H9 (cell line): ENCODE results near the gene SUFU. TPM values are rescaled to one million over a fixed set of nuclear protein-coding genes. Genes with fewer than 3 reads are reported as not detected.
A peak's percentile ranks its signal among the peaks of the same experiment; 100 is the strongest.

Experiments
- DNase-seq: peaks from one replicate; pipeline ENCODE4 v3.0.0-alpha.2; 2017
- H2AFZ ChIP-seq: one replicate; pipeline ENCODE4 v1.6.1; 2013; ENCODE audit warnings: mild to moderate bottlenecking, low read length, control low read depth, moderate library complexity
- H2AK5ac ChIP-seq: 2 replicates; pipeline ENCODE4 v1.6.1; 2013; ENCODE audit warnings: low read length, control low read depth, mixed read lengths; ENCODE audit not compliant: insufficient read length
- H2BK120ac ChIP-seq: one replicate; pipeline ENCODE4 v1.6.1; 2013; ENCODE audit warnings: low read depth, mild to moderate bottlenecking, low read length, control low read depth, inconsistent platforms; ENCODE audit not compliant: poor library complexity, severe bottlenecking
- H2BK12ac ChIP-seq: 2 replicates; pipeline ENCODE4 v1.6.1; 2013; ENCODE audit warnings: low read length, control low read depth, mixed read lengths, low read depth; ENCODE audit not compliant: insufficient read length
- H2BK15ac ChIP-seq: 2 replicates; pipeline ENCODE4 v1.6.1; 2013; ENCODE audit warnings: low read depth, low read length, control low read depth
- H2BK20ac ChIP-seq: one replicate; pipeline ENCODE4 v1.6.1; 2013; ENCODE audit warnings: low read depth, mild to moderate bottlenecking, low read length, control low read depth, inconsistent platforms; ENCODE audit not compliant: poor library complexity, severe bottlenecking
- H2BK5ac ChIP-seq: 2 replicates; pipeline ENCODE4 v1.6.1; 2013; ENCODE audit warnings: low read length, control low read depth, mixed read lengths; ENCODE audit not compliant: insufficient read length
- H3K14ac ChIP-seq: 2 replicates; pipeline ENCODE4 v1.6.1; 2013; ENCODE audit warnings: low read length, control low read depth; ENCODE audit not compliant: insufficient read depth
- H3K18ac ChIP-seq: 2 replicates; pipeline ENCODE4 v1.6.1; 2013; ENCODE audit warnings: low read depth, mild to moderate bottlenecking, mixed read lengths, low read length, control low read depth; ENCODE audit not compliant: insufficient read length
- H3K23ac ChIP-seq: 2 replicates; pipeline ENCODE4 v1.6.1; 2013; ENCODE audit warnings: low read length, control low read depth, mixed read lengths, low read depth; ENCODE audit not compliant: insufficient read length
- H3K23me2 ChIP-seq: 2 replicates; pipeline ENCODE4 v1.6.1; 2013; ENCODE audit warnings: low read depth, mild to moderate bottlenecking, mixed read lengths, low read length, control low read depth; ENCODE audit not compliant: insufficient read length, poor library complexity, severe bottlenecking
- H3K27ac ChIP-seq: 2 replicates; pipeline ENCODE4 v1.5.1; 2013; ENCODE audit warnings: low read length, control low read depth, mixed read lengths, low read depth; ENCODE audit not compliant: insufficient read length
- H3K27me3 ChIP-seq: 2 replicates; pipeline ENCODE4 v1.6.1; 2013; ENCODE audit warnings: low read length, control low read depth, inconsistent platforms; ENCODE audit not compliant: insufficient read depth
- H3K4ac ChIP-seq: 2 replicates; pipeline ENCODE4 v1.6.1; 2013; ENCODE audit warnings: low read depth, mild to moderate bottlenecking, control low read depth, inconsistent platforms, low read length, moderate library complexity
- H3K4me1 ChIP-seq: 2 replicates; pipeline ENCODE4 v1.6.1; 2013; ENCODE audit warnings: low read length, control low read depth, inconsistent platforms; ENCODE audit not compliant: insufficient read depth
- H3K4me2 ChIP-seq: 2 replicates; pipeline ENCODE4 v1.6.1; 2013; ENCODE audit warnings: low read length, control low read depth, mixed read lengths; ENCODE audit not compliant: insufficient read length, insufficient read depth
- H3K56ac ChIP-seq: 2 replicates; pipeline ENCODE4 v1.6.1; 2013; ENCODE audit warnings: low read depth, mild to moderate bottlenecking, mixed read lengths, low read length, control low read depth; ENCODE audit not compliant: insufficient read length
- H3K79me1 ChIP-seq: 2 replicates; pipeline ENCODE4 v1.6.1; 2013; ENCODE audit warnings: low read depth, mild to moderate bottlenecking, moderate library complexity, low read length, control low read depth, inconsistent platforms; ENCODE audit not compliant: insufficient read depth, poor library complexity, severe bottlenecking
- H3K79me2 ChIP-seq: 2 replicates; pipeline ENCODE4 v1.6.1; 2013; ENCODE audit warnings: low read length, control low read depth, inconsistent platforms; ENCODE audit not compliant: insufficient read depth
- H3K9ac ChIP-seq: 2 replicates; pipeline ENCODE4 v1.6.1; 2013; ENCODE audit warnings: low read length, control low read depth, mixed read lengths; ENCODE audit not compliant: insufficient read length; ENCODE audit errors: extremely low read depth
- H3K9me3 ChIP-seq: one replicate; pipeline ENCODE4 v1.6.1; 2013; ENCODE audit warnings: low read depth, low read length, inconsistent platforms; ENCODE audit not compliant: control insufficient read depth
- H3T11ph ChIP-seq: one replicate; pipeline ENCODE4 v1.6.1; 2013; ENCODE audit warnings: mild to moderate bottlenecking, low read length, control low read depth, inconsistent platforms
- H4K20me1 ChIP-seq: one replicate; pipeline ENCODE4 v1.6.1; 2013; ENCODE audit not compliant: control insufficient read depth, insufficient read length, insufficient read depth
- H4K5ac ChIP-seq: 2 replicates; pipeline ENCODE4 v1.6.1; 2013; ENCODE audit warnings: low read depth, mild to moderate bottlenecking, mixed read lengths, low read length, control low read depth; ENCODE audit not compliant: insufficient read length
- H4K8ac ChIP-seq: replicated peaks from 2 replicates; pipeline ENCODE4 v1.6.1; 2013; ENCODE audit warnings: low read length, control low read depth, mixed read lengths, low read depth; ENCODE audit not compliant: insufficient read length
- H4K91ac ChIP-seq: 2 replicates; pipeline ENCODE4 v1.6.1; 2013; ENCODE audit warnings: low read depth, mild to moderate bottlenecking, moderate library complexity, mixed read lengths, low read length, control low read depth; ENCODE audit not compliant: insufficient read length
- H3K27ac Mint-ChIP-seq, 3 experiments: 2 replicates in 2 of 3; 3 replicates in 1 of 3; pipeline ENCODE4 v1.8.0; 2020 to 2021; ENCODE audit warnings: mixed read lengths in 3 of 3, mild to moderate bottlenecking in 1 of 3, moderate library complexity in 1 of 3
- H3K27me3 Mint-ChIP-seq: 2 replicates; pipeline ENCODE4 v1.8.0; 2021; ENCODE audit warnings: low read depth, mild to moderate bottlenecking, moderate library complexity, mixed read lengths
- H3K36me3 Mint-ChIP-seq, 3 experiments: 2 replicates in 2 of 3; 3 replicates in 1 of 3; pipeline ENCODE4 v1.8.0; 2020 to 2021; ENCODE audit warnings: low read depth in 3 of 3, mixed read lengths in 3 of 3; ENCODE audit not compliant: insufficient read depth in 1 of 3
- H3K4me1 Mint-ChIP-seq, 2 experiments: 2 replicates each; pipeline ENCODE4 v1.8.0; 2020; ENCODE audit warnings: mixed read lengths in 2 of 2
- H3K4me3 Mint-ChIP-seq, 2 experiments: 2 replicates in 1 of 2; 3 replicates in 1 of 2; pipeline ENCODE4 v1.8.0; 2020 to 2021; ENCODE audit warnings: mild to moderate bottlenecking in 2 of 2, mixed read lengths in 2 of 2, moderate library complexity in 1 of 2
- H3K9me3 Mint-ChIP-seq, 2 experiments: 2 replicates in 1 of 2; 3 replicates in 1 of 2; pipeline ENCODE4 v1.8.0; 2020; ENCODE audit warnings: mild to moderate bottlenecking in 2 of 2, mixed read lengths in 2 of 2, moderate library complexity in 1 of 2
- CTCF ChIP-seq: fragments of 200-600 bp; sonication (generic); conservative IDR thresholded peaks from 3 replicates; pipeline ENCODE4 v1.8.0; 2021; ENCODE audit warnings: antibody characterized with exemption, mild to moderate bottlenecking
- WGBS: extraction: QIAGEN DNeasy Blood & Tissue Kit; methylation state at CpG from one replicate; pipeline ENCODE4 v1.1.7; 2013; ENCODE audit warnings: missing lambda C conversion rate, low lambda C conversion rate, mixed read lengths; ENCODE audit not compliant: insufficient read length; ENCODE audit errors: extremely low coverage; 5-methylcytosine and 5-hydroxymethylcytosine counted together
- total RNA-seq: library from RNA; stranded (reverse); gene quantifications from 2 replicates; pipeline ENCODE4 v1.2.1, GENCODE V29; 2021

SUFU gene
- total RNA-seq, 1 experiment from 2014 or later: 9.5 TPM

- peaks cover 41 to 46% of the 10 kb centered on the region in 2 experiments for H3K4me1 Mint-ChIP-seq
- Histone ChIP-seq H3K4me1 (peaks cover 3% of the 10 kb centered on the region), H3K27me3 (no peaks in the 10 kb centered on the region), H3K4ac (no peak overlapping the region), H4K91ac (no peak overlapping the region), H3K79me2 (no peaks in the 10 kb centered on the region), H3K18ac (no peak overlapping the region), H2AK5ac (no peak overlapping the region), H4K5ac (no peak overlapping the region), H3K23ac (no peak overlapping the region), H2BK20ac (no peak overlapping the region), H3K27ac (no peak overlapping the region), H3K4me2 (peak overlapping the region; percentile 83), H3K79me1 (no peaks in the 10 kb centered on the region), H3K23me2 (peaks cover 10% of the 10 kb centered on the region), H4K8ac (no peak overlapping the region), H2AFZ (no peak overlapping the region), H3K14ac (no peak overlapping the region), H3K56ac (no peak overlapping the region), H2BK5ac (no peak overlapping the region), H3K9me3 (no peaks in the 10 kb centered on the region), H2BK15ac (no peak overlapping the region), H3T11ph (no peak overlapping the region), H4K20me1 (no peaks in the 10 kb centered on the region), H3K9ac (no peak overlapping the region), H2BK120ac (no peak overlapping the region), H2BK12ac (no peak overlapping the region)
- no peak overlapping the region for H3K27ac Mint-ChIP-seq
- no peak for TF ChIP-seq CTCF
- DNase-seq: no peak
- peak overlapping the region in 1 of 2 experiments; percentile 95; a peak in 1 of 5 replicates for H3K4me3 Mint-ChIP-seq
- WGBS: no CpG with 5 or more reads among the region's 10 CpGs
- H3K27me3 Mint-ChIP-seq: peaks cover 16% of the 10 kb centered on the region
- H3K36me3 Mint-ChIP-seq: peaks cover 0 to 4% (median 0%) of the 10 kb centered on the region in 3 experiments; a peak in 4 of 7 replicates
- H3K9me3 Mint-ChIP-seq: no peaks in the 10 kb centered on the region
These were observed 39.8 kb upstream of the SUFU start for GRCh38 chr10:102463983-102464382.
